Caco-2 (cell line): ENCODE data around the gene LDLRAD2. TPM values are rescaled to one million over a fixed set of nuclear protein-coding genes. Genes with fewer than 3 reads are reported as not detected.

Source experiments
- BruUV-seq: library from RNA; stranded (reverse); fragments of 400-500 nt; replicated peaks from 2 replicates; lab custom pipeline; 2021; lab: Mats Ljungman, UMichigan
- CTCF ChIA-PET: fragments of 300-600 bp; sonication (Branson Sonifier 250); formaldehyde crosslinking; loops from one replicate; lab custom pipeline; 2022; ENCODE audit warnings: antibody characterized with exemption; lab: Charles Lee
- POLR2A ChIA-PET: fragments of 300-600 bp; sonication (Branson Sonifier 250); formaldehyde crosslinking; loops from one replicate; lab custom pipeline; 2022; ENCODE audit warnings: antibody characterized with exemption; lab: Charles Lee
- DNase-seq, 2 experiments: peaks; one replicate each; pipeline versions ENCODE4 v3.0.0 to v3.0.0-alpha.2; 2020 to 2022
- H3K27me3 ChIP-seq: replicated peaks from 2 replicates; pipeline ENCODE4 v1.6.0; 2011; ENCODE audit warnings: low read length; ENCODE audit not compliant: control insufficient read depth, insufficient read depth
- H3K36me3 ChIP-seq: 2 replicates; pipeline ENCODE4 v1.5.1; 2011; ENCODE audit warnings: low read length; ENCODE audit not compliant: control insufficient read depth, insufficient read depth
- H3K4me1 ChIP-seq: fragments of 250-450 bp; sonication (Bioruptor Pico); 2 replicates; pipeline ENCODE4 v1.5.1; 2020; ENCODE audit warnings: mild to moderate bottlenecking
- H3K4me3 ChIP-seq: 2 replicates; pipeline ENCODE4 v1.5.1; 2011; ENCODE audit warnings: low read depth, mild to moderate bottlenecking, control low read depth, low read length
- H3K9me3 ChIP-seq: fragments of 250-450 bp; sonication (Bioruptor Pico); 2 replicates; pipeline ENCODE4 v1.5.1; 2020; ENCODE audit warnings: mild to moderate bottlenecking, moderate library complexity
- H3K27ac Mint-ChIP-seq: one replicate; pipeline ENCODE4 v1.8.0; 2022; ENCODE audit warnings: mixed read lengths; ENCODE audit not compliant: unreplicated experiment
- H3K27me3 Mint-ChIP-seq: one replicate; pipeline ENCODE4 v1.8.0; 2022; ENCODE audit warnings: mixed read lengths; ENCODE audit not compliant: insufficient read depth, unreplicated experiment
- H3K36me3 Mint-ChIP-seq: one replicate; pipeline ENCODE4 v1.8.0; 2022; ENCODE audit warnings: mild to moderate bottlenecking, mixed read lengths; ENCODE audit not compliant: insufficient read depth, unreplicated experiment
- H3K4me1 Mint-ChIP-seq: one replicate; pipeline ENCODE4 v1.8.0; 2022; ENCODE audit warnings: low read depth, mixed read lengths; ENCODE audit not compliant: unreplicated experiment
- H3K4me3 Mint-ChIP-seq: one replicate; pipeline ENCODE4 v1.8.0; 2022; ENCODE audit warnings: mild to moderate bottlenecking, moderate library complexity, mixed read lengths; ENCODE audit not compliant: unreplicated experiment
- H3K9me3 Mint-ChIP-seq: one replicate; pipeline ENCODE4 v1.8.0; 2022; ENCODE audit warnings: mixed read lengths; ENCODE audit not compliant: unreplicated experiment
- intact Hi-C: fragments of 100-400 bp; cut with micrococcal nuclease; formaldehyde crosslinking; loops from one replicate; pipeline ENCODE4 v1.10.0; 2022; ENCODE audit not compliant: unreplicated experiment
- total RNA-seq: library from RNA; stranded (reverse); gene quantifications from 2 replicates; pipeline ENCODE4 v1.2.3, GENCODE V29; 2022
- TF ChIP-seq, protein P1 (sequence below), 2 experiments: fragments of 200-600 bp in 1 of 2; IDR thresholded peaks; 1 replicate in 1 of 2; 2 replicates in 1 of 2; pipeline versions ENCODE4 v1.5.1 to v1.8.0; 2011 to 2022; ENCODE audit warnings: antibody characterized with exemption in 1 of 2, control low read depth in 1 of 2, inconsistent platforms in 1 of 2, low read depth in 1 of 2, low read length in 1 of 2, mild to moderate bottlenecking in 1 of 2, moderate library complexity in 1 of 2; ENCODE audit not compliant: insufficient read depth in 1 of 2, severe bottlenecking in 1 of 2, unreplicated experiment in 1 of 2

Gene LDLRAD2
- total RNA-seq, 1 experiment from 2014 or later: not detected

DNA sequence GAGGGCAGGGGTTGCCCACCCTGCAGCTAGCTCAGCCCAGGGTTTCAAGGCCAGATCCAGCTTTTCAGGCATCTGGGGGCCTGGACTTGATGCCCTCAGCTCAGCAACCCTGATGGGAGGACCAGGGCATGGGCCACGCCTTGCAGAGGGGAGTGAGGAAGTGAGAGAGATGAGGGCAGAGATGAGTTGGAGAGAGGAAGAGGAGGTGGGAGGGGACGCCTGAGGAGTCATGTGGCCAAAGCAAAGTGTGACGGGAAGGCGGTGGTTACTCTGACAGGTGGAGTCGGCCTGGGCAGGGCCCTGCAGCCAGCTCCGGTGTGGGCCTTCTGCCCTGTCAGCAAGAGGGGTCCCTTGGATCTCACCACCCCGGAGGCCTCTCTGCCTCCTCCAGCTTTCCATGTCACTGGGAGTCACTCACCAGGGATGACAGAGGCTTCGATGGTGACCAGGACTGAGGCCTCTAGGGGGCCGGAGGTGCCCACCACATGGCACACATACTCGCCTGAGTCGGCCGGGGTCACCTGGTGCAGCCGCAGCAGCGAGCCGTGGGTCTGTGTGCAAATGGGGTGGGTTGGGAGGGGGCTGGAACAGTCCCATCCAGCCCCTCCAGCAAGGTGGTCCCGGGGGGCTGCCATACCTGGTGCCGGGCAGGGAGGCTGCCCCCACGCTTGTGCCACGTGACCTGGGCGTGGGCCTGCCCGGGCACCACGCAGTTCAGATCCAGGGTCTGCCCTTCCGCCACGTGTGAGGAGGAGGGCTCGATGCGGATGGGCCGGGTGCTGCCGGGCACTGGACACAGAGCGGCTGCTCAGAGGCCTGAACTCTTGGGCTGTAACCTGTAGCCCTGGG is 40.4 kb downstream of the LDLRAD2 start:
- no peaks in the 10 kb centered on the region for H3K27me3 Mint-ChIP-seq
- no peak overlapping the region for H3K4me3 Mint-ChIP-seq
- TF ChIP-seq, protein P1, sequence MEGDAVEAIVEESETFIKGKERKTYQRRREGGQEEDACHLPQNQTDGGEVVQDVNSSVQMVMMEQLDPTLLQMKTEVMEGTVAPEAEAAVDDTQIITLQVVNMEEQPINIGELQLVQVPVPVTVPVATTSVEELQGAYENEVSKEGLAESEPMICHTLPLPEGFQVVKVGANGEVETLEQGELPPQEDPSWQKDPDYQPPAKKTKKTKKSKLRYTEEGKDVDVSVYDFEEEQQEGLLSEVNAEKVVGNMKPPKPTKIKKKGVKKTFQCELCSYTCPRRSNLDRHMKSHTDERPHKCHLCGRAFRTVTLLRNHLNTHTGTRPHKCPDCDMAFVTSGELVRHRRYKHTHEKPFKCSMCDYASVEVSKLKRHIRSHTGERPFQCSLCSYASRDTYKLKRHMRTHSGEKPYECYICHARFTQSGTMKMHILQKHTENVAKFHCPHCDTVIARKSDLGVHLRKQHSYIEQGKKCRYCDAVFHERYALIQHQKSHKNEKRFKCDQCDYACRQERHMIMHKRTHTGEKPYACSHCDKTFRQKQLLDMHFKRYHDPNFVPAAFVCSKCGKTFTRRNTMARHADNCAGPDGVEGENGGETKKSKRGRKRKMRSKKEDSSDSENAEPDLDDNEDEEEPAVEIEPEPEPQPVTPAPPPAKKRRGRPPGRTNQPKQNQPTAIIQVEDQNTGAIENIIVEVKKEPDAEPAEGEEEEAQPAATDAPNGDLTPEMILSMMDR (IDR thresholded peaks at IDR 0.05; ENCODE audit: insufficient read depth in 1 of 2, low read depth in 1 of 2, low read length in 1 of 2, severe bottlenecking in 1 of 2, unreplicated experiment in 1 of 2): no peak
- H3K9me3 ChIP-seq: no peaks in the 10 kb centered on the region
- H3K4me1 ChIP-seq: no peaks in the 10 kb centered on the region
- peaks cover 65% of the 10 kb centered on the region for H3K36me3 Mint-ChIP-seq
- no peak overlapping the region for H3K27ac Mint-ChIP-seq
- POLR2A ChIA-PET: no interaction called here
- CTCF ChIA-PET: no interaction called here
- no peaks in the 10 kb centered on the region for H3K27me3 ChIP-seq
- no peak for DNase-seq
- intact Hi-C loops: no loop called here
- H3K4me3 ChIP-seq: no peak overlapping the region
- no peaks in the 10 kb centered on the region for H3K4me1 Mint-ChIP-seq
- peaks cover 12% of the 10 kb centered on the region for H3K36me3 ChIP-seq
- no TSS peak for BruUV-seq
- H3K9me3 Mint-ChIP-seq: no peaks in the 10 kb centered on the region

DNA sequence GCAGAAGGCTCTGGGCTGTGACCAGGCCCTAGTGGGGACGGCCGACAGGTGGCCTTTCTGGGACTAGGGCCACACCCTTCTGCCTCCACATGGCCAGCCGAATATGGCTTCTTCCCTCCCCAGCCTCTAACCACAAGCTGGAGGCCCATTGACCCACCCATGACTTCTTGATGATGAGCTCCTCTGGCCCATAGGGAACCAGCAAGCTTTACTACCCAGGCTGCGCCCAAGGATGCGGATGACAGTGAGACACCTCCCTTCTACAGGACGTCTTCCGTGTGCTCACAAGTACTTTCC is 41.0 kb downstream of the LDLRAD2 start:
- Mint-ChIP-seq H3K4me3 (no peak overlapping the region), H3K36me3 (peaks cover 61% of the 10 kb centered on the region), H3K27me3 (no peaks in the 10 kb centered on the region), H3K9me3 (no peaks in the 10 kb centered on the region), H3K4me1 (peaks cover 3% of the 10 kb centered on the region), H3K27ac (no peak overlapping the region)
- Histone ChIP-seq H3K36me3 (peaks cover 12% of the 10 kb centered on the region), H3K4me3 (no peak overlapping the region), H3K9me3 (no peaks in the 10 kb centered on the region), H3K4me1 (no peaks in the 10 kb centered on the region), H3K27me3 (no peaks in the 10 kb centered on the region)
- POLR2A ChIA-PET: no interaction called here
- CTCF ChIA-PET: no interaction called here
- intact Hi-C loops: no loop called here
- no TSS peak for BruUV-seq
- no peak for DNase-seq
- TF ChIP-seq, protein P1 (IDR thresholded peaks at IDR 0.05; ENCODE audit: insufficient read depth in 1 of 2, low read depth in 1 of 2, low read length in 1 of 2, severe bottlenecking in 1 of 2, unreplicated experiment in 1 of 2): no peak

DNA sequence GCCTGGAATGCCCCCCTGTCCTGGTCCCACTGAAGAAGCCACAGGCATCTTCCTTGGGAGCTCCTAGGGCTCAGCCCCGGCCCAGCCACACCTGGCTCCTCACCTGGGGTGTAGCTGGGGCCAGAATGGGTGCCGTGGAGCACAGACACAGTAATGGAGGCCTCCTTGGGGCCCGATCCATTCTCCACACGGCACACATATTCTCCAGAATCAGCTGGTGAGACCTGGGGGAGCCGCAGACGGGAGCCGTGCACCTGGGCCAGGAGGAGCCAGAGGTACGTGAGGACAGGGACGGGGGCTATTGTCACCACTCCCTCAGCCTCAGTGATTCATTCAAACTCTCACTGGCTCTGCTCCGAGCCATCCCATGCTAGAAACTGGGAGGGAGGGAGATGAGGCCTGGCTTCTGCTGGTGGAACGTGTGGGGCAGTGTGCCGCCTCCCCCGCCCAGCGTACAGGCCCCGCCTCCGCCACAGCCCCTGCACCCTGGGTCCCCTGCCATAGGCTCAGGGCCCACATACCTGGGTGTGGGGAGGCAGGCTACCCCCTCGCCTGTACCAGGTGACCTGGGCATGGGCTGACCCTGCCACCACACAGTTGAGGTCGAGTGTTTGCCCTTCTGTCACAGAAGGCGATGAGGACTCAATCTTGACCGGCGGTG is 42.2 kb downstream of the LDLRAD2 start:
- intact Hi-C loops: no loop called here

More for the DNA sequence above, 42.2 kb downstream of the LDLRAD2 start:
- ChIA-PET POLR2A (no interaction called here), CTCF (no interaction called here)
- Mint-ChIP-seq H3K9me3 (no peaks in the 10 kb centered on the region), H3K4me3 (no peak overlapping the region), H3K27ac (no peak overlapping the region), H3K36me3 (peaks cover 60% of the 10 kb centered on the region), H3K27me3 (no peaks in the 10 kb centered on the region), H3K4me1 (peaks cover 7% of the 10 kb centered on the region)
- TF ChIP-seq, protein P1 (IDR thresholded peaks at IDR 0.05; ENCODE audit: insufficient read depth in 1 of 2, low read depth in 1 of 2, low read length in 1 of 2, severe bottlenecking in 1 of 2, unreplicated experiment in 1 of 2): no peak
- DNase-seq: no peak
- Histone ChIP-seq H3K36me3 (peaks cover 12% of the 10 kb centered on the region), H3K4me1 (no peaks in the 10 kb centered on the region), H3K9me3 (no peaks in the 10 kb centered on the region), H3K27me3 (no peaks in the 10 kb centered on the region), H3K4me3 (no peak overlapping the region)
- BruUV-seq: no TSS peak
